H1 (cell line): ENCODE measurements around the gene KCNH1. TPM values are rescaled to one million over a fixed set of nuclear protein-coding genes. Genes with fewer than 3 reads are reported as not detected.

Experiments used
- CTCF ChIA-PET: fragments of 300-600 bp; sonication (Branson Sonifier 250); formaldehyde crosslinking; loops from one replicate; lab custom pipeline; 2021; ENCODE audit not compliant: partially characterized antibody; lab: Charles Lee
- POLR2A ChIA-PET: fragments of 300-600 bp; sonication (Branson Sonifier 250); formaldehyde crosslinking; loops from one replicate; lab custom pipeline; 2021; ENCODE audit warnings: inconsistent platforms; ENCODE audit not compliant: partially characterized antibody; lab: Charles Lee
- DNase-seq, 2 experiments: peaks; one replicate each; pipeline versions ENCODE4 v3.0.0 to v3.0.0-alpha.2; 2010 to 2022; ENCODE audit warnings: low spot score in 2 of 2, low read depth in 1 of 2, mixed read lengths in 1 of 2
- FAIRE-seq: peaks from 2 replicates; lab custom pipeline; 2011; peaks lifted over from hg19 to GRCh38; lab: Jason Lieb, UNC
- H2AFZ ChIP-seq: 2 replicates; pipeline ENCODE4 v1.8.1; 2012; ENCODE audit warnings: low read length, inconsistent platforms
- H2AK5ac ChIP-seq: 2 replicates; pipeline ENCODE4 v1.6.1; 2013; ENCODE audit warnings: low read depth, low read length
- H2BK120ac ChIP-seq: replicated peaks from 2 replicates; pipeline ENCODE3; 2013; ENCODE audit warnings: low read depth, low read length, inconsistent platforms
- H2BK12ac ChIP-seq: 2 replicates; pipeline ENCODE4 v1.6.1; 2013; ENCODE audit warnings: low read depth, low read length
- H2BK15ac ChIP-seq: 2 replicates; pipeline ENCODE4 v1.6.1; 2013; ENCODE audit warnings: low read length
- H2BK20ac ChIP-seq: 2 replicates; pipeline ENCODE4 v1.6.1; 2013; ENCODE audit warnings: low read length
- H2BK5ac ChIP-seq: 2 replicates; pipeline ENCODE4 v1.6.1; 2013; ENCODE audit warnings: low read depth, low read length
- H3K14ac ChIP-seq: 2 replicates; pipeline ENCODE4 v1.6.1; 2013; ENCODE audit warnings: inconsistent platforms; ENCODE audit not compliant: insufficient read length
- H3K18ac ChIP-seq: 2 replicates; pipeline ENCODE4 v1.6.1; 2013; ENCODE audit warnings: low read length; ENCODE audit errors: extremely low read depth
- H3K23ac ChIP-seq: 2 replicates; pipeline ENCODE4 v1.6.1; 2013; ENCODE audit warnings: inconsistent platforms; ENCODE audit not compliant: insufficient read length
- H3K23me2 ChIP-seq: 2 replicates; pipeline ENCODE4 v1.6.1; 2013; ENCODE audit warnings: low read depth, low read length
- H3K27ac ChIP-seq: 2 replicates; pipeline ENCODE4 v1.6.1; 2011; ENCODE audit warnings: low read depth, low read length, inconsistent platforms
- H3K27me3 ChIP-seq, 4 experiments: replicated peaks in 1 of 4; 1 replicate in 1 of 4; 2 replicates in 3 of 4; pipeline versions ENCODE4 v1.6.1 to v1.8.1; 2011 to 2013; ENCODE audit warnings: low read length in 3 of 4, mild to moderate bottlenecking in 3 of 4, inconsistent platforms in 2 of 4, mixed read lengths in 2 of 4, moderate library complexity in 1 of 4; ENCODE audit not compliant: control insufficient read depth in 3 of 4, insufficient read depth in 3 of 4; ENCODE audit errors: extremely low read depth in 1 of 4
- H3K36me3 ChIP-seq, 4 experiments: 2 replicates each; pipeline versions ENCODE4 v1.6.1 to v1.8.1; 2011 to 2013; ENCODE audit warnings: mild to moderate bottlenecking in 4 of 4, low read length in 3 of 4, moderate library complexity in 2 of 4, control low read depth in 1 of 4, inconsistent platforms in 1 of 4; ENCODE audit not compliant: insufficient read depth in 4 of 4, control insufficient read depth in 2 of 4
- H3K4ac ChIP-seq: replicated peaks from 2 replicates; pipeline ENCODE3; 2013; ENCODE audit warnings: low read length, low read depth, mixed read lengths, inconsistent platforms; ENCODE audit not compliant: insufficient read length
- H3K4me1 ChIP-seq, 4 experiments: replicated peaks in 1 of 4; 1 replicate in 1 of 4; 2 replicates in 3 of 4; pipeline versions ENCODE4 v1.6.1 to v1.8.1; 2011 to 2013; ENCODE audit warnings: low read length in 3 of 4, inconsistent platforms in 2 of 4, mixed read lengths in 1 of 4; ENCODE audit not compliant: insufficient read depth in 4 of 4, control insufficient read depth in 3 of 4
- H3K4me2 ChIP-seq, 2 experiments: 2 replicates each; pipeline versions ENCODE4 v1.6.1 to v1.8.1; 2011 to 2013; ENCODE audit warnings: low read depth in 2 of 2, low read length in 2 of 2, control low read depth in 1 of 2, inconsistent platforms in 1 of 2, mild to moderate bottlenecking in 1 of 2; ENCODE audit not compliant: insufficient read depth in 1 of 2
- H3K4me3 ChIP-seq, 4 experiments: fragments of 200-600, 300-600 bp in 1 of 4; sonication (generic), shearing (Covaris generic), sonication (Bioruptor Twin) in 1 of 4; 2 replicates each; pipeline versions ENCODE4 v1.5.1 to v1.8.1; 2011 to 2016; ENCODE audit warnings: low read length in 4 of 4, low read depth in 3 of 4, control low read depth in 2 of 4, inconsistent platforms in 2 of 4, mild to moderate bottlenecking in 2 of 4, mixed read lengths in 1 of 4, moderate library complexity in 1 of 4; ENCODE audit not compliant: insufficient read depth in 2 of 4; ENCODE audit errors: extremely low read depth in 1 of 4
- H3K56ac ChIP-seq: replicated peaks from 2 replicates; pipeline ENCODE3; 2013; ENCODE audit warnings: low read depth, mild to moderate bottlenecking, mixed read lengths, low read length, inconsistent platforms; ENCODE audit not compliant: insufficient read length
- H3K79me1 ChIP-seq: 2 replicates; pipeline ENCODE4 v1.6.1; 2013; ENCODE audit warnings: low read depth, low read length, control low read depth
- H3K79me2 ChIP-seq, 2 experiments: 2 replicates each; pipeline versions ENCODE4 v1.6.1 to v1.8.1; 2012 to 2013; ENCODE audit warnings: low read length in 2 of 2, mild to moderate bottlenecking in 2 of 2, inconsistent platforms in 1 of 2; ENCODE audit not compliant: insufficient read depth in 2 of 2, control insufficient read depth in 1 of 2
- H3K9ac ChIP-seq, 4 experiments: replicated peaks in 1 of 4; 1 replicate in 1 of 4; 2 replicates in 3 of 4; pipeline versions ENCODE4 v1.6.1 to v1.8.1; 2011 to 2013; ENCODE audit warnings: low read depth in 3 of 4, low read length in 3 of 4, control low read depth in 2 of 4, mild to moderate bottlenecking in 2 of 4, moderate library complexity in 2 of 4, inconsistent platforms in 1 of 4; ENCODE audit errors: extremely low read depth in 1 of 4
- H3K9me3 ChIP-seq, 2 experiments: 2 replicates each; pipeline versions ENCODE4 v1.6.1 to v1.8.1; 2012 to 2013; ENCODE audit warnings: mild to moderate bottlenecking in 2 of 2, moderate library complexity in 2 of 2, control low read depth in 1 of 2, inconsistent platforms in 1 of 2, low read depth in 1 of 2, low read length in 1 of 2, mixed read lengths in 1 of 2; ENCODE audit not compliant: insufficient read depth in 2 of 2
- H4K20me1 ChIP-seq, 2 experiments: replicated peaks in 1 of 2; 2 replicates each; pipeline versions ENCODE3 to v1.8.1; 2011 to 2013; ENCODE audit warnings: inconsistent platforms in 2 of 2, low read length in 2 of 2, mild to moderate bottlenecking in 1 of 2; ENCODE audit not compliant: insufficient read depth in 2 of 2, control insufficient read depth in 1 of 2
- H4K5ac ChIP-seq: 2 replicates; pipeline ENCODE4 v1.6.1; 2013; ENCODE audit warnings: low read length, low read depth, mixed read lengths, inconsistent platforms; ENCODE audit not compliant: insufficient read length
- H4K8ac ChIP-seq: 2 replicates; pipeline ENCODE4 v1.8.0; 2013; ENCODE audit warnings: mild to moderate bottlenecking, moderate library complexity, low read length, inconsistent platforms; ENCODE audit not compliant: insufficient read depth; ENCODE audit errors: extremely low read depth
- H4K91ac ChIP-seq: replicated peaks from 2 replicates; pipeline ENCODE3; 2013; ENCODE audit warnings: low read length, mixed read lengths, inconsistent platforms; ENCODE audit not compliant: insufficient read length
- ATF2 ChIP-seq: IDR thresholded peaks from 2 replicates; pipeline ENCODE4 v1.6.1; 2012; ENCODE audit warnings: low read length, inconsistent platforms
- EGR1 ChIP-seq: IDR thresholded peaks from 2 replicates; pipeline ENCODE4 v1.6.1; 2011; ENCODE audit warnings: low read depth, low read length, borderline replicate concordance
- PHF8 ChIP-seq: fragments of 200-600 bp; sonication (generic); conservative IDR thresholded peaks from 2 replicates; pipeline ENCODE4 v1.7.1; 2012; ENCODE audit warnings: low read depth, mild to moderate bottlenecking, inconsistent platforms, low read length, moderate library complexity
- WGBS, 2 experiments: shearing (Covaris generic) in 1 of 2; methylation state at CpG; one replicate each; pipeline versions ENCODE4 v1.1.6 to v1.1.7; 2013 to 2015; ENCODE audit warnings: low lambda C conversion rate in 2 of 2, mixed read lengths in 2 of 2, inconsistent platforms in 1 of 2, low coverage in 1 of 2, missing lambda C conversion rate in 1 of 2; ENCODE audit not compliant: insufficient replicate concordance in 2 of 2, insufficient coverage in 1 of 2, insufficient read length in 1 of 2; ENCODE audit errors: extremely low coverage in 1 of 2, missing lambda C conversion rate in 1 of 2; 5-methylcytosine and 5-hydroxymethylcytosine counted together
- polyA plus RNA-seq, 7 experiments: library from polyadenylated mRNA; depleted of rRNA in 3 of 7; stranded (reverse) in 5 of 7; unstranded in 2 of 7; fragments of >200 nt in 5 of 7; fragments of 200-250 nt in 2 of 7; gene quantifications; 1 replicate in 5 of 7; 2 replicates in 1 of 7; 4 replicates in 1 of 7; pipeline versions ENCODE4 v1.2.1 to v1.2.3, GENCODE V29; 2011 to 2013; ENCODE audit warnings: missing spikeins in 2 of 7, mixed read lengths in 2 of 7
- total RNA-seq: library from RNA; stranded (reverse); fragmentation: NEBNext Ultra II Directional; extraction: Animal tissue kit (Norgen Biotek cat#: 25700); gene quantifications from 2 replicates; pipeline ENCODE4 v1.2.1, GENCODE V29; 2021

Gene KCNH1
- total and polyA plus RNA-seq, 2 of the 8 experiments (the other 6 are each of a cell fraction or from before 2014, with no cell fraction given) = 0.27 to 0.34 TPM

GRCh38 chr1:210706246-210706645 lies 427.7 kb downstream of the KCNH1 start:
- CTCF ChIA-PET = interaction anchor here (1.1 kb wide), 1 partner anchor 428 kb away, joined by 3 read pairs; the partner anchor contains the start of gene KCNH1
- Histone ChIP-seq H4K8ac (no peak overlapping the region), H2BK120ac (no peak overlapping the region), H3K4ac (no peak overlapping the region), H2BK5ac (no peak overlapping the region), H2BK20ac (no peak overlapping the region), H3K23ac (no peak overlapping the region), H2AK5ac (no peak overlapping the region)
- no peak for FAIRE-seq
- TF ChIP-seq EGR1 (no peak), PHF8 (no peak), ATF2 (no peak)
- TF ChIP-seq, all 59 proteins: peak for 0
- no peaks in the 10 kb centered on the region for H3K36me3 ChIP-seq
- no peaks in the 10 kb centered on the region for H3K4me1 ChIP-seq
- POLR2A ChIA-PET = no interaction called here
- H3K18ac ChIP-seq = no peak overlapping the region
- DNase-seq = no peak
- H3K79me2 ChIP-seq = no peaks in the 10 kb centered on the region
- no peak overlapping the region for H2BK12ac ChIP-seq
- no peaks in the 10 kb centered on the region for H3K23me2 ChIP-seq
- H4K5ac ChIP-seq = no peak overlapping the region
- no peaks in the 10 kb centered on the region for H3K9me3 ChIP-seq
- H3K9ac ChIP-seq = no peak overlapping the region
- no peak overlapping the region for H3K14ac ChIP-seq
- H3K56ac ChIP-seq = no peak overlapping the region
- WGBS, 2 experiments = 91% methylated on average over 3 of the region's 3 CpGs; no CpG with 5 or more reads in 1 of the 2 experiments
- no peaks in the 10 kb centered on the region for H3K27me3 ChIP-seq
- no peak overlapping the region for H2BK15ac ChIP-seq
- H3K27ac ChIP-seq = no peak overlapping the region
- H2AFZ ChIP-seq = no peak overlapping the region
- no peak overlapping the region for H4K91ac ChIP-seq
- no peak overlapping the region for H3K4me2 ChIP-seq
- no peaks in the 10 kb centered on the region for H4K20me1 ChIP-seq
- no peaks in the 10 kb centered on the region for H3K79me1 ChIP-seq
- H3K4me3 ChIP-seq = no peak overlapping the region
